Erythroblast (primary cell): ENCODE results near the gene IL1RAPL2.

Experiments
- GATA1 ChIP-seq: IDR thresholded peaks from 2 replicates; pipeline ENCODE4 v1.6.1; 2011; ENCODE audit warnings: low read depth, mild to moderate bottlenecking, control low read depth, low read length, moderate library complexity
- POLR2A ChIP-seq: IDR thresholded peaks from 2 replicates; pipeline ENCODE4 v1.6.1; 2011; ENCODE audit warnings: mild to moderate bottlenecking, low read length

DNA sequence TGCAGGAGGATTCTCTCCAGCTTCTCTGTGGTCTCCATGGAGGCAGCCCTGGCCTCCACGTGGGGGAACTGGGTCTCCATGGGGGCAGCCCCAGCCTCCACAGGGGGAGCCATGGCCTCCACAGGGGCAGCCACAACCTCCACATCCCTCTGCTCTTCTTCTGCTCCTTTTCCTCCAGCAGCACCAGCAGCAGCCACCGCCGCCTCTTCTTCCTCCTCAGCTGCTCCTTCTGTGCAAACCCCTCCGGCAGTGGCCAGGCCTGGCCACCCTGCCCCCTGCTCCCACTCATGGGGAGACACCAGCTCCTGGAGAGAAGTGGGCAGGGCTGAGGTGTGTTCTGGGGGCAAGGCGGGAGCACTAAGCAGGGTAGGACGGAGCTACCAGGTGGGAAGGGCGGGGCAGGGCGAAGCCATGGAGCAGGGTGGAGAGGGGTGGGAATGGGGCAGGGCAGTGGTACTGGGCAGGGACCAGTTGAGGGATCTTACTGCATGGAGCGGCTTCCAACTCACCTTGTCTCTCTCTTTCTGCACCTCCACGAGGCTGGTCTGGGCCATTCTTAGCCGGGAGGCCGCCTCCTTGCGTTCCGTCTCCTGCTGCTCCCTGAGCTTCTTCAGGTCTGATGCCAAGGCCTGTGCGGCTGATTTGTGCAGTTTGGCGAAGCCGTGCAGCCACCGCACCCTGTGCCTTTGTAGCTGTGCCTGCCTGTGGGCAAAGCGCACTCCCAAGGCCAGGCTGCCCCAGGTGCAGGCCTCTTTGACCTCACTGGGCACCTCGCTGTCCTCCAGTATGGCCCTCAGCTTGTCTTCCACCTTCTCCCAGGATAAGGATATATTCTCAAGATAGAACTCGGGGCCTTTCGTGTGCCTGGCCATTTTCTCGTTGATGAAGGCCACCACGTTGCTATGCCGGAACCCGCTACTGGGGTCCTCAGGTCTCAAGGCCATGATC is 653.7 kb downstream of the IL1RAPL2 start:
- TF ChIP-seq POLR2A (no peak), GATA1 (no peak)
